ENCODE results near the gene ST14.

DNA sequence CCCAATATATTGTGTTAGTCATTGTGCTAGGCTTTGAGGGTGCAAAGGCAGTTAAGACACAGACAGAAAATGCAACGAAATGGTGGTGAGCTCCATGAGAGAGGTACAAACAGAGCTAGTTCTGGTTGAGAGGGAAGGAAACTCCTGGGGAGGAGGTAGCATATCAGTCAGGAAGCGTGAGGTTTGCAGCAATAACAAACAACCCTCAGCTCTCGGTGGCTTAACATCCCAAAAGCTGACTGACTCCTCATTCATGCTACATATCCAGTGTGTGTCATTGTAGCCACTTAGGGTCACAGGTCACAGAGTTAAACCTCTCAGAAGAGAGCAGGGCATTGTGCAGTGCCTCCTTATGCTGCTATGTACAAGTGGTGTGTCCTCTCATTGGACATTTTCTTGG, 1.7 kb upstream of the ST14 start:
- no peak for TF ChIP-seq SUZ12 (IDR thresholded peaks at IDR 0.05; ENCODE audit: extremely low read depth, insufficient read depth, insufficient read length)
- TF ChIP-seq YY1 (IDR thresholded peaks at IDR 0.05; ENCODE audit: insufficient read depth, insufficient read length) = no peak
- no peak for TF ChIP-seq ZNF274 (IDR thresholded peaks at IDR 0.05; ENCODE audit: low read depth, low read length)

Data from NT2/D1 (cell line).